K562 (cell line): ENCODE results near the gene TUFM. TPM values are rescaled to one million over a fixed set of nuclear protein-coding genes. Genes with fewer than 3 reads are reported as not detected.

Source experiments
- ATAC-seq: fragments of 200-7000 bp; cut with Tn5 transposase; 3 replicates; pipeline ENCODE4 v1.9.1; 2020; ENCODE audit warnings: moderate library complexity
- BruUV-seq: library from RNA; stranded (reverse); fragments of 400-500 nt; replicated peaks from 2 replicates; lab custom pipeline; 2021; lab: Mats Ljungman, UMichigan
- CTCF ChIA-PET: fragments of 300-600 bp; formaldehyde crosslinking; extraction: SDS; loops from one replicate; lab custom pipeline; 2021; ENCODE audit warnings: low intra/inter-chr PET ratio; lab: Yijun Ruan, JAX
- POLR2A ChIA-PET: fragments of 300-600, 350-650 bp; sonication (Branson Sonifier 250); formaldehyde crosslinking; extraction: SDS; loops from one replicate; lab custom pipeline; 2021; ENCODE audit warnings: antibody characterized with exemption, inconsistent platforms; lab: Yijun Ruan, JAX
- DNase-seq, 4 experiments: peaks; one replicate each; pipeline versions ENCODE4 v3.0.0 to v3.0.0-alpha.2; 2011 to 2018; ENCODE audit warnings: low spot score in 3 of 4, mixed read lengths in 3 of 4; ENCODE audit errors: extremely low read depth in 1 of 4
- FAIRE-seq: peaks from 2 replicates; lab custom pipeline; 2011; peaks lifted over from hg19 to GRCh38; lab: Jason Lieb, UNC
- H2AFZ ChIP-seq: 2 replicates; pipeline ENCODE4 v1.6.0; 2011; ENCODE audit warnings: low read depth, low read length, control low read depth, inconsistent platforms
- H3K27ac ChIP-seq: fragments of 200-600 bp; 3 replicates; pipeline ENCODE4 v1.8.0; 2011; ENCODE audit warnings: low read depth, mild to moderate bottlenecking, control low read depth, inconsistent platforms, low read length, moderate library complexity, mixed read lengths; ENCODE audit errors: extremely low read depth
- H3K27me3 ChIP-seq, 2 experiments: fragments of 300-600 bp in 1 of 2; 2 replicates in 1 of 2; 3 replicates in 1 of 2; pipeline versions ENCODE4 v1.6.0 to v1.8.0; 2011; ENCODE audit warnings: inconsistent platforms in 2 of 2, low read length in 2 of 2, mild to moderate bottlenecking in 1 of 2, mixed read lengths in 1 of 2, moderate library complexity in 1 of 2; ENCODE audit not compliant: control insufficient read depth in 2 of 2, insufficient read depth in 2 of 2
- H3K36me3 ChIP-seq: fragments of 300-600 bp; 3 replicates; pipeline ENCODE4 v1.8.0; 2011; ENCODE audit warnings: mild to moderate bottlenecking, low read length, inconsistent platforms; ENCODE audit not compliant: control insufficient read depth, insufficient read depth
- H3K4me1 ChIP-seq, 2 experiments: fragments of 200-600 bp in 1 of 2; replicated peaks in 1 of 2; 2 replicates in 1 of 2; 3 replicates in 1 of 2; pipeline versions ENCODE4 v1.5.1 to v1.8.0; 2011; ENCODE audit warnings: inconsistent platforms in 2 of 2, low read length in 2 of 2, mild to moderate bottlenecking in 1 of 2, mixed read lengths in 1 of 2, moderate library complexity in 1 of 2; ENCODE audit not compliant: control insufficient read depth in 2 of 2, insufficient read depth in 2 of 2
- H3K4me2 ChIP-seq: 2 replicates; pipeline ENCODE4 v1.6.1; 2011; ENCODE audit warnings: low read length, control low read depth, inconsistent platforms, mixed read lengths; ENCODE audit not compliant: insufficient read depth
- H3K4me3 ChIP-seq: fragments of 200-600 bp; sonication (generic), shearing (Covaris generic); 2 replicates; pipeline ENCODE4 v1.5.1; 2016; ENCODE audit warnings: control low read depth, inconsistent platforms
- H3K79me2 ChIP-seq: fragments of 200-600 bp; 3 replicates; pipeline ENCODE4 v1.8.0; 2011; ENCODE audit warnings: low read length, inconsistent platforms; ENCODE audit not compliant: control insufficient read depth, insufficient read depth
- H3K9ac ChIP-seq, 2 experiments: 2 replicates each; pipeline versions ENCODE4 v1.6.0 to v1.6.1; 2011; ENCODE audit warnings: low read depth in 2 of 2, low read length in 2 of 2, control low read depth in 1 of 2, inconsistent platforms in 1 of 2, mild to moderate bottlenecking in 1 of 2, mixed read lengths in 1 of 2; ENCODE audit not compliant: insufficient read depth in 1 of 2
- H3K9me1 ChIP-seq: one replicate; pipeline ENCODE4 v1.6.0; 2011; ENCODE audit warnings: inconsistent platforms, mild to moderate bottlenecking, low read length, moderate library complexity; ENCODE audit not compliant: control insufficient read depth, insufficient read depth
- H3K9me3 ChIP-seq: replicated peaks from 2 replicates; pipeline ENCODE4 v1.5.1; 2011; ENCODE audit warnings: low read depth, low read length, inconsistent platforms; ENCODE audit not compliant: control insufficient read depth, insufficient read depth
- H4K20me1 ChIP-seq: replicated peaks from 2 replicates; pipeline ENCODE4 v1.6.1; 2011; ENCODE audit warnings: low read length, inconsistent platforms, mixed read lengths; ENCODE audit not compliant: control insufficient read depth, insufficient read depth
- FOXA1 ChIP-seq: fragments of 450-650 bp; IDR thresholded peaks from 2 replicates; pipeline ENCODE4 v1.6.1; 2016; ENCODE audit warnings: mild to moderate bottlenecking, borderline replicate concordance
- GABPB1 ChIP-seq: sonication (generic); formaldehyde crosslinking; IDR thresholded peaks from 2 replicates; pipeline ENCODE4 v1.8.0; 2022; ENCODE audit warnings: mild to moderate bottlenecking, missing genetic modification reagents
- POLR2G ChIP-seq: fragments of 200-400 bp; formaldehyde crosslinking; IDR thresholded peaks from 2 replicates; pipeline ENCODE4 v1.6.1; 2017; ENCODE audit warnings: low read depth, mild to moderate bottlenecking, antibody characterized with exemption, low read length, moderate library complexity
- RBFOX2 ChIP-seq: fragments of 200-400 bp; formaldehyde crosslinking; IDR thresholded peaks from 2 replicates; pipeline ENCODE4 v1.6.1; 2017; ENCODE audit warnings: low read depth, mild to moderate bottlenecking, low read length, moderate library complexity
- SMAD1 ChIP-seq: fragments of 150-350 bp; IDR thresholded peaks from 2 replicates; pipeline ENCODE4 v1.6.1; 2014; ENCODE audit warnings: low read length, low read depth; ENCODE audit not compliant: partially characterized antibody
- TAF1 ChIP-seq: IDR thresholded peaks from 2 replicates; pipeline ENCODE4 v1.6.1; 2011; ENCODE audit warnings: mild to moderate bottlenecking, low read length, moderate library complexity; ENCODE audit not compliant: insufficient read depth, control insufficient read depth, severe bottlenecking; ENCODE audit errors: extremely low read depth
- ZBTB17 ChIP-seq: fragments of 450-650 bp; formaldehyde crosslinking; IDR thresholded peaks from 2 replicates; pipeline ENCODE4 v1.4.0; 2020; ENCODE audit warnings: mild to moderate bottlenecking
- ZNF707 ChIP-seq: fragments of 250-450 bp; sonication (Bioruptor Pico); conservative IDR thresholded peaks from 2 replicates; pipeline ENCODE4 v1.8.0; 2022; ENCODE audit warnings: inconsistent platforms, mild to moderate bottlenecking, moderate library complexity
- ZNF764 ChIP-seq: fragments of 250-450 bp; sonication (Bioruptor Pico); IDR thresholded peaks from 2 replicates; pipeline ENCODE4 v1.4.0; 2020; ENCODE audit warnings: low read depth, mild to moderate bottlenecking, moderate library complexity
- WGBS: fragments of 100-300 bp; shearing (Covaris generic); methylation state at CpG from one replicate; pipeline ENCODE4 v1.1.6; 2016; ENCODE audit warnings: low coverage, mixed read lengths; ENCODE audit not compliant: insufficient coverage; ENCODE audit errors: missing lambda C conversion rate; 5-methylcytosine and 5-hydroxymethylcytosine counted together
- in situ Hi-C: fragments of 300-500 bp; cut with MboI; formaldehyde crosslinking; loops from 4 replicates; pipeline ENCODE4 v1.15.0; 2018; ENCODE audit warnings: inconsistent platforms, mixed read lengths
- intact Hi-C: fragments of 100-400 bp; cut with micrococcal nuclease; formaldehyde crosslinking; loops from 2 replicates; pipeline ENCODE4 v1.14.2; 2022
- polyA plus RNA-seq, 8 experiments: library from polyadenylated mRNA; depleted of rRNA in 4 of 8; stranded (reverse) in 5 of 8; unstranded in 3 of 8; fragments of >200 nt; fragmentation: Nextera tagmentation in 2 of 8; fragmentation: Illumina TruSeq in 1 of 8; extraction: Ambion mirVana in 2 of 8; extraction: Trizol in 1 of 8; gene quantifications; 2 replicates each; pipeline versions ENCODE4 v1.2.1 to v1.2.3, GENCODE V29; 2011 to 2014; ENCODE audit warnings: inconsistent platforms in 1 of 8, missing spikeins in 1 of 8
- total RNA-seq, 7 experiments: library from RNA; depleted of rRNA in 6 of 7; stranded (reverse); fragments of >200 nt in 6 of 7; fragmentation: Illumina TruSeq in 2 of 7; extraction: Trizol in 2 of 7; gene quantifications; 2 replicates each; pipeline versions ENCODE4 v1.2.1 to v1.2.3, GENCODE V29; 2011 to 2021; ENCODE audit warnings: low replicate concordance in 1 of 7
- TF ChIP-seq, protein P1 (sequence below): fragments of 250-450 bp; sonication (Bioruptor Pico); IDR thresholded peaks from 2 replicates; pipeline ENCODE4 v1.5.0; 2022; ENCODE audit warnings: mild to moderate bottlenecking

The TUFM gene
- total and polyA plus RNA-seq, 9 of the 15 experiments (the other 6 are each of a cell fraction or from before 2014, with no cell fraction given), result 34.1 to 434 (median 256) TPM

DNA sequence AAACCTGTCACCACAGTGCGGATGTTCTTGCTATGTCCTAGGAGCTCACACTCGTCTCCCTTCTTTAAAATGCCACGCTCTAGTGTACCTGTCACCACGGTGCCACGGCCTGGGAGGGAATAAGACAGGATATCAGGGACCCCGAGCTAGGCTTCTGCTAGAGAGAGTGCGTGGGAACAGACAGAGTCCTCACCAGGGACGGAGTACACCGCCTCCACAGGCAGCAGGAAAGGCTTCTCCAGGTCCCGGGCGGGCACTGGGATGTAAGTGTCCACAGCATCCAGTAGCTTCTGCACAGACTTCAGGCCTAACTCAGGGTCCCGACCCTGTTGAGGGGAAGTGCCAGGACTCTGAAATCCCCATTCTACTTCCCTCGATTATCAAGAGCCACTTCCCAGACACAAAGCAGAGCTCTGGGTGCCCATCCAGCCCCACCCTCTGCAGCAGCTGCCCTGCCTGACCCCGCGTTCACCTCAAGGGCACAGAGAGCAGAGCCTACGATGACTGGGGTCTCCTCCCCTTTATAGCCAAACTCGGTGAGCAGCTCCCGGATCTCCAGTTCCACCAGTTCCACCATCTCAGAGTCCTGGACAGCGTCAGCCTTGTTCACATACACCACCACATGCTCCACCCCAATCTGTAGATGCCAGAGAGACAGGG, 1.8 kb downstream of the TUFM start:
- Histone ChIP-seq H2AFZ (no peak overlapping the region), H3K4me2 (peak overlapping the region; percentile 98; the same call in 1 of the 2 replicates), H3K4me1 (peaks cover 4 to 24% of the 10 kb centered on the region in 2 experiments; a peak in 3 of 5 replicates), H3K9me1 (no peaks in the 10 kb centered on the region), H3K27me3 (no peaks in the 10 kb centered on the region), H4K20me1 (no peaks in the 10 kb centered on the region), H3K9ac (peak overlapping the region in 1 of 2 experiments; percentile 99; a peak in 1 of 4 replicates), H3K79me2 (peaks cover 36% of the 10 kb centered on the region), H3K36me3 (peaks cover 39% of the 10 kb centered on the region), H3K27ac (no peak overlapping the region), H3K9me3 (no peaks in the 10 kb centered on the region), H3K4me3 (peak overlapping the region; percentile 98; the same call in 1 of the 2 replicates)
- POLR2A ChIA-PET, result interaction anchor here (2.2 to 10.1 kb wide), 4 partner anchors 8 to 19 kb away, joined by 10 to 100 read pairs (median 84); partner anchors contain the start of gene SH2B1
- no peak for DNase-seq
- CTCF ChIA-PET, result no interaction called here
- TF ChIP-seq RBFOX2, result peak; percentile 31; the same call in 1 of the 2 replicates
- no peak for TF ChIP-seq ZNF764 (CRISPR knock-in tag)
- BruUV-seq, result no TSS peak
- WGBS, result 92% methylated on average over 12 of the region's 19 CpGs
- no peak for FAIRE-seq
- ATAC-seq, result no peak
- in situ Hi-C loops (no loop called here), intact Hi-C loops (no loop called here)

GRCh38 chr16:28843766-28844165, 2.4 kb downstream of the TUFM start:
- Histone ChIP-seq H3K27me3 (no peaks in the 10 kb centered on the region), H3K4me3 (no peak overlapping the region), H3K4me1 (peaks cover 4 to 24% of the 10 kb centered on the region in 2 experiments; a peak in 3 of 5 replicates), H3K9me1 (no peaks in the 10 kb centered on the region), H3K27ac (no peak overlapping the region), H3K9ac (peak overlapping the region in 1 of 2 experiments; percentile 35; a peak in 1 of 4 replicates), H3K9me3 (no peaks in the 10 kb centered on the region), H3K79me2 (peaks cover 36% of the 10 kb centered on the region), H3K4me2 (no peak overlapping the region), H4K20me1 (no peaks in the 10 kb centered on the region), H2AFZ (no peak overlapping the region), H3K36me3 (peaks cover 42% of the 10 kb centered on the region)
- intact Hi-C loops (no loop called here), in situ Hi-C loops (no loop called here)
- BruUV-seq, result no TSS peak
- WGBS, result 96% methylated on average over 10 of the region's 12 CpGs
- no peak for FAIRE-seq
- no peak for ATAC-seq
- no peak for DNase-seq
- ChIA-PET POLR2A (interaction anchor here (0.8 to 10.1 kb wide), 4 partner anchors 10 to 20 kb away, joined by 5 to 100 read pairs (median 54); partner anchors contain the start of gene SH2B1), CTCF (no interaction called here)
- TF ChIP-seq GABPB1 (CRISPR knock-in tag) (no peak), ZBTB17 (CRISPR knock-in tag) (no peak), RBFOX2 (peak; percentile 62), TAF1 (no peak), POLR2G (peak; percentile 55; the same call in 1 of the 2 replicates), SMAD1 (no peak), ZNF707 (no peak), FOXA1 (no peak)
- TF ChIP-seq, protein P1, sequence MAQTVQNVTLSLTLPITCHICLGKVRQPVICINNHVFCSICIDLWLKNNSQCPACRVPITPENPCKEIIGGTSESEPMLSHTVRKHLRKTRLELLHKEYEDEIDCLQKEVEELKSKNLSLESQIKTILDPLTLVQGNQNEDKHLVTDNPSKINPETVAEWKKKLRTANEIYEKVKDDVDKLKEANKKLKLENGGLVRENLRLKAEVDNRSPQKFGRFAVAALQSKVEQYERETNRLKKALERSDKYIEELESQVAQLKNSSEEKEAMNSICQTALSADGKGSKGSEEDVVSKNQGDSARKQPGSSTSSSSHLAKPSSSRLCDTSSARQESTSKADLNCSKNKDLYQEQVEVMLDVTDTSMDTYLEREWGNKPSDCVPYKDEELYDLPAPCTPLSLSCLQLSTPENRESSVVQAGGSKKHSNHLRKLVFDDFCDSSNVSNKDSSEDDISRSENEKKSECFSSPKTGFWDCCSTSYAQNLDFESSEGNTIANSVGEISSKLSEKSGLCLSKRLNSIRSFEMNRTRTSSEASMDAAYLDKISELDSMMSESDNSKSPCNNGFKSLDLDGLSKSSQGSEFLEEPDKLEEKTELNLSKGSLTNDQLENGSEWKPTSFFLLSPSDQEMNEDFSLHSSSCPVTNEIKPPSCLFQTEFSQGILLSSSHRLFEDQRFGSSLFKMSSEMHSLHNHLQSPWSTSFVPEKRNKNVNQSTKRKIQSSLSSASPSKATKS (CRISPR knock-in tag), result no peak
